ENCODE data around the gene POLD3.
A peak's percentile ranks its signal among the peaks of the same experiment; 100 is the strongest.

Gene POLD3

DNA sequence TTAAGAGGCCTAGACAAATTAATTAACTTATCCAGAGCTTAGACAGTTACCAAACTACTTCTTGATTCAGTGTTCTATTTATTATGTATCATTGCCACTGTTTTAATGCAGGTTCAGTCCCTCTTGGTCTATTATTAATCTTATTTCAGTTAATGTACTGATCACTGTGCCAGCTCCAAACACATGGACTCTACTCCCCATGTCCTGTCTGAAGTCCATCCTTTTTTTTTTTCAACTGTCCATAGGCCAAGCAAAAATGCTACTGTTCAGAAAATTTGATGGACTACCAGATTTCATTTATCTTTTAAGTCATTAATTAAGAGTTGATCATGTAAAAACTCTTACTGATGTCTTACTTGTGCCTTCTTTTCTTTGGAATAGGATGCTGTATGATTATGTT is 11.9 kb downstream of the POLD3 start:
- DNase-seq (ENCODE audit: insufficient read length, low spot score), result no peak
- TF ChIP-seq, protein P1, sequence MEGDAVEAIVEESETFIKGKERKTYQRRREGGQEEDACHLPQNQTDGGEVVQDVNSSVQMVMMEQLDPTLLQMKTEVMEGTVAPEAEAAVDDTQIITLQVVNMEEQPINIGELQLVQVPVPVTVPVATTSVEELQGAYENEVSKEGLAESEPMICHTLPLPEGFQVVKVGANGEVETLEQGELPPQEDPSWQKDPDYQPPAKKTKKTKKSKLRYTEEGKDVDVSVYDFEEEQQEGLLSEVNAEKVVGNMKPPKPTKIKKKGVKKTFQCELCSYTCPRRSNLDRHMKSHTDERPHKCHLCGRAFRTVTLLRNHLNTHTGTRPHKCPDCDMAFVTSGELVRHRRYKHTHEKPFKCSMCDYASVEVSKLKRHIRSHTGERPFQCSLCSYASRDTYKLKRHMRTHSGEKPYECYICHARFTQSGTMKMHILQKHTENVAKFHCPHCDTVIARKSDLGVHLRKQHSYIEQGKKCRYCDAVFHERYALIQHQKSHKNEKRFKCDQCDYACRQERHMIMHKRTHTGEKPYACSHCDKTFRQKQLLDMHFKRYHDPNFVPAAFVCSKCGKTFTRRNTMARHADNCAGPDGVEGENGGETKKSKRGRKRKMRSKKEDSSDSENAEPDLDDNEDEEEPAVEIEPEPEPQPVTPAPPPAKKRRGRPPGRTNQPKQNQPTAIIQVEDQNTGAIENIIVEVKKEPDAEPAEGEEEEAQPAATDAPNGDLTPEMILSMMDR (IDR thresholded peaks at IDR 0.05; ENCODE audit: insufficient read depth, missing control alignments), result no peak
- FAIRE-seq, result no peak

DNA sequence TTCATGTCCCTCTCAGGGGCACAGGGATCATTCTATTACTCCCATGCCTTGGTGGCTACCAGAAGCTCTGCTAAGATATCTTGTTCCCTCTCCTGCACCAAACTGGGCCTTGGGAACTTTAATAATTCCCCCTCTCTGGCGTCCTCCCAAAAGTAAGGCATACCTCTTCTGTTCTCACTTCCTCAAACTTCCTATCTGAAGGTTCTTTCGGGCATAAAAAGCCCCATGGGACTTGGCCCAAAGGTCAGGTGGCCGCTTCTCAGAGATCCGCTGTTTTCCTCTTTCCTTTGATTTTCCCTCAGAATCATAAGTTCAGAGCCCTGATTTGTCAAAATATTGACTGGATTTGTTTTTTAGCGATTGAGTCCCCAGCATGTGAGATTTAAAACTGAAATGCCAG is 13.0 kb downstream of the POLD3 start:
- no peak for FAIRE-seq
- DNase-seq (ENCODE audit: insufficient read length, low spot score), result no peak
- TF ChIP-seq, protein P1 (IDR thresholded peaks at IDR 0.05; ENCODE audit: insufficient read depth, missing control alignments), result no peak

DNA sequence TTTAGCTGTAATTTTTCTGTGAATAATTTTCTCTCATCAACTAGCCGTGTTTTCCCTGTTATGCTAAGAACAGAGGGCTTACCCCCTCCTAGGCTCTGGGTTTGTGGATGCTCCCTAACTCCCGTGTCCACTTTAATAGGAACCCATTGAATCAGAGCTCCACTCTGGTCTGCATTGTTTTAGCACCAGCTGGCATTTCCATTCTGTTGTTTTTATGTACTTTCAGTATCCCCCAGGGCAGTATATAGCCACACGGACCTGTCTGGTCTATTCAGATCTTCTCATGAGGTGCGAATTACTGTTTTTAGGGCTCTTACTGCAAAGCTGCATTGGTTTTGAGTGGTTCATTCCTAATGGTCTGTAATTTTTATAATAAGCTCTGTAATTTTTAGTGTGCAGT is 16.0 kb downstream of the POLD3 start:
- TF ChIP-seq, protein P1 (IDR thresholded peaks at IDR 0.05; ENCODE audit: insufficient read depth, missing control alignments), result no peak
- FAIRE-seq (no peak), DNase-seq (ENCODE audit: insufficient read length, low spot score) (no peak)

DNA sequence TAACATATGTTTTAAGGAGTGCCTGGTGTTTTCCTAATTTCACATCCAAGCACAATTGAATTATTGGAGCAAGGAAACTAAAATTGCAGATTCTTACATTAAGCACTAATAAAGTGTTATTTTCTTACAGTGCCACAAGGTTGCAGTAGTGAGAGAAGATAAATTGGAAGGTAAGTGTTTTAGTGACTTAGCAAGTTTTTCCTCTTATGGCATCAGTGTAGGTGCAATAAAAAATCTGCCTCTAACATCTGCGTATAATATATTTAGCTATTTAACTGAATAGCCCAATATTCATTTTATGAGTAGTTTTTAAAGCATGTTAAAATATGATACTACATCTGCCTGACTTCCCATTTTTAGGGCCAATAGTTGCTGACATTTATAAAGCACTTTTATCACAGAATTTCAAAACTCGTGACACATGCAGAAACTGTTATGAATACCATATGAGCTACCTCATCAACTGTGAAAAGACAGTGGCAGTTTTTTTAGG is 19.0 kb downstream of the POLD3 start:
- TF ChIP-seq, protein P1 (IDR thresholded peaks at IDR 0.05; ENCODE audit: insufficient read depth, missing control alignments), result peak; percentile 61
- DNase-seq (ENCODE audit: insufficient read length, low spot score), result no peak
- no peak for FAIRE-seq

DNA sequence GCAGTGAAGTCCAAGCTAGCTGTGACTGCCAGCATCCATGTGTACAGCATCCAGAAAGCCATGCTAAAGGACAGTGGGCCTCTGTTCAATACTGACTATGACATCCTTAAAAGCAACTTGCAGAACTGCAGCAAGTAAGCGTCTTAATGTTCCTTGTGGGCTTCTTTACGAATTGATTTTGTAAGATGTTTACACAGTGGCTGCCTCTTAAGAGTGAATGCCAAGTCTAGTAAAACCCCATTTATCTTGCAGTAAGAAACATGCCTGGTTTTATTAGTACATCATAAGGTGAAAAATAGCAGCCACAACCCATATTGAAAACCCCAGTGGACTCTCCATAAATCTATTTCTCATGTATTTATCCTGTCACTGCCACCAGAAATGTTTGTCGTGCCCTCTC is 20.5 kb downstream of the POLD3 start:
- FAIRE-seq, result no peak
- no peak for DNase-seq (ENCODE audit: insufficient read length, low spot score)
- TF ChIP-seq, protein P1 (IDR thresholded peaks at IDR 0.05; ENCODE audit: insufficient read depth, missing control alignments), result no peak

DNA sequence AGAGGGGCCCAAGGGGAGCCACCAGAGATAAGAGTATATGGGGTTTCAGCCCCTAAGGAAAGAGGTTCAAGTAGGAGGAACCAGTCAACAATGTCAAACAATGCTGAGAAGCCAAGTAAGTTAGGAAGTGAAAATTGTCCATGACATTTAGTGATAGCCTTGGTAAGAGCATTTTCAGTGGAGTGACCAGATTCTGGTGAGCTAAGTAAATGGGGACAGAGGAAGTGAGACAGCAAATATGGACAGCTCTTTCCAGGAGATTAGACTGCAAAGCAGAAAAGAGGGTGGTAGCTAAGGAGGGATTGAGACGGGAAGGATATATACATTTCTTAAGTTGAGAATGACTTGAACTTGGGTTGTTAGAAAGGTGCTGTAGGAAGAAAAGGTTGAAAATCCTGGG is 22.9 kb downstream of the POLD3 start:
- TF ChIP-seq, protein P1 (IDR thresholded peaks at IDR 0.05; ENCODE audit: insufficient read depth, missing control alignments), result no peak
- FAIRE-seq (no peak), DNase-seq (ENCODE audit: insufficient read length, low spot score) (no peak)

DNA sequence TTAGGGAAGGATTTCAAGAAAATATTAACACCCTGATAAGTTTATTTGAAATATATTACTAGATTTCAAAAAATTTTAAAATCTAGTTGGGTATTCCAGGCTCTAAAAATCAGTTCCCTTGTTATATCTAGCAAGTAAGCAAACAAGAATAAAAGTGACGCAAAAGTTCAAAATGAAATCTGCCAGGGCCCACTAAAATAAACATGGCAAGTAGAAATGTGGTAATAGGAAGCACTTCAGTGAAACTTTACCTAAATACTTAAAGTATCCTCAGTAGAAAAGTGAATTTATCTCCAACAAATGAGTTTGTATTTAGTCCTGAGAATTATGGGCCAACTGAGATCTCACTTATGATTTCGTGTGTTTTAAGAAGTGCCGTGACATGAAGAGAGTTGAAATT is 23.6 kb downstream of the POLD3 start:
- no peak for FAIRE-seq
- no peak for DNase-seq (ENCODE audit: insufficient read length, low spot score)
- TF ChIP-seq, protein P1 (IDR thresholded peaks at IDR 0.05; ENCODE audit: insufficient read depth, missing control alignments), result no peak
